G401 (cell line): ENCODE results near the gene FOXO1. TPM values are rescaled to one million over a fixed set of nuclear protein-coding genes. Genes with fewer than 3 reads are reported as not detected.

Source experiments
- DNase-seq: peaks from one replicate; pipeline ENCODE4 v3.0.0-alpha.2; 2015; ENCODE audit warnings: low spot score
- in situ Hi-C: cut with HindIII; loops from 2 replicates; pipeline ENCODE4 v1.10.0; 2016; ENCODE audit warnings: low sequenced_read_pairs, mixed read lengths
- total RNA-seq: library from RNA; depleted of rRNA; stranded (reverse); fragments of >200 nt; shearing (Covaris generic); gene quantifications from 2 replicates; pipeline ENCODE4 v1.2.3, GENCODE V29; 2014

The FOXO1 gene
- total RNA-seq, 1 experiment from 2014 or later = 0.17 TPM

- DNase-seq = no peak
- in situ Hi-C loops = no loop called here
Observed at GRCh38 chr13:40534456-40534855, 132.0 kb downstream of the FOXO1 start.

GRCh38 chr13:40533072-40533471 lies 133.4 kb downstream of the FOXO1 start:
- DNase-seq = no peak
- in situ Hi-C loops = no loop called here

- in situ Hi-C loops = no loop called here
- no peak for DNase-seq
Observed at GRCh38 chr13:40530961-40531360, 135.5 kb downstream of the FOXO1 start.

GRCh38 chr13:40528881-40529280 lies 137.6 kb downstream of the FOXO1 start:
- no peak for DNase-seq
- in situ Hi-C loops = no loop called here

- in situ Hi-C loops = no loop called here
- DNase-seq = no peak
Observed at GRCh38 chr13:40527914-40528313, 138.5 kb downstream of the FOXO1 start.

GRCh38 chr13:40522282-40522681 lies 144.2 kb downstream of the FOXO1 start:
- no peak for DNase-seq
- in situ Hi-C loops = no loop called here

GRCh38 chr13:40520916-40521315 lies 145.5 kb downstream of the FOXO1 start:
- in situ Hi-C loops = no loop called here
- no peak for DNase-seq

GRCh38 chr13:40519637-40520036 lies 146.8 kb downstream of the FOXO1 start:
- in situ Hi-C loops = no loop called here
- no peak for DNase-seq

GRCh38 chr13:40518481-40518882 lies 148.0 kb downstream of the FOXO1 start:
- in situ Hi-C loops = no loop called here
- no peak for DNase-seq

GRCh38 chr13:40517486-40518480 lies 148.7 kb downstream of the FOXO1 start:
- in situ Hi-C loops = no loop called here

GRCh38 chr13:40515702-40516101 lies 150.7 kb downstream of the FOXO1 start:
- in situ Hi-C loops = no loop called here
- no peak for DNase-seq

More at GRCh38 chr13:40517486-40518480, 148.7 kb downstream of the FOXO1 start:
- no peak for DNase-seq

GRCh38 chr13:40514802-40515201 lies 151.6 kb downstream of the FOXO1 start:
- DNase-seq = no peak
- in situ Hi-C loops = no loop called here

- in situ Hi-C loops = no loop called here
Observed at GRCh38 chr13:40509876-40510275, 156.6 kb downstream of the FOXO1 start.

GRCh38 chr13:40508767-40509342 lies 157.6 kb downstream of the FOXO1 start:
- in situ Hi-C loops = no loop called here
- no peak for DNase-seq

More at GRCh38 chr13:40509876-40510275, 156.6 kb downstream of the FOXO1 start:
- DNase-seq = no peak

- no peak for DNase-seq
- in situ Hi-C loops = no loop called here
Observed at GRCh38 chr13:40508127-40508526, 158.3 kb downstream of the FOXO1 start.

GRCh38 chr13:40506592-40507446 lies 159.6 kb downstream of the FOXO1 start:
- no peak for DNase-seq
- in situ Hi-C loops = no loop called here
